HL-60/S4 treated with retinoic acid at 250 ng/mL for 4 days and 3 days (cell line): ENCODE measurements around the gene PDZRN4.
"Not testable (repeated sequence)": the region's sequence is repeated elsewhere in the genome, so short reads cannot be mapped to it uniquely, and the experiment has no call there.

Experiments
- in situ Hi-C: fragments of 300-500 bp; cut with MboI; formaldehyde crosslinking; loops from 2 replicates; pipeline ENCODE4 v1.7.0; 2022; ENCODE audit warnings: low sequenced_read_pairs

PDZRN4 gene

DNA sequence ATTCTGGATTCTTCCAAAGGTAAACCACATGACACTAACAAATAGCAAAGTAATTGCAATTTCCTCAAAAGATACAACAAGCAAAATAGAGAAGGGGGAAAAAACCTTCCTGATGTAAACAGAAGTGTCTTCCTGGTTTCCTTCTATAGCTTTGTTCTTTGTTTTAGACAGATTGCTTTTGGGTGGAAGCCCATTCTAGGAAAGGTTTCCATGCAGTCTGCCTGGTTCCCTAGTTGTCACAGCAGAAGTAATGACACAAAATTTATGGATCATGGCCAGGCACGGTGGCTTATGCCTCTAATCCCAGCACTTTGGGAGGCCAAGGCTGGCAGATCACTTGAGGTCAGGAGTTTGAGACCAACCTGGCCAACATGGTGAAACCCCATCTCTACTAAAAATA is 359.0 kb downstream of the PDZRN4 start:
- in situ Hi-C loops = not testable (repeated sequence)

DNA sequence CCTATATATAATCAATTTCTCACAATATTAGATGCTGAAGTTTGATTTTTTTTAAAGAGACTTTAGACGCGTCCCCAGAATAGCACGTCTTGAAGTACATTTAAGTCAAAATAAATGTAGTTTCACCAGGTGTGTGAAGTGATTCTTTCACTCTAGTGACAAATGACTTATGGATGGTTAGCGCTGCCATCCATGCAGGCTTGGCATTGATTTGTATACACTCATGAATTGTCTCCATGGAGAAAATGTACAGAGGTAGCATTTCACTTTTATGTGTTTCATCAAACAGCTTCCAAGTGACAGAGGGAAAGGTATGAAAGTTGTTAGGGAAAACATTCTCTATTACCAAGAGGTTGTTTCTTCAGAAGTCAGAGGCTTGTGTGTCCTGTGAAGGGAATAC is 360.8 kb downstream of the PDZRN4 start:
- in situ Hi-C loops = no loop called here

DNA sequence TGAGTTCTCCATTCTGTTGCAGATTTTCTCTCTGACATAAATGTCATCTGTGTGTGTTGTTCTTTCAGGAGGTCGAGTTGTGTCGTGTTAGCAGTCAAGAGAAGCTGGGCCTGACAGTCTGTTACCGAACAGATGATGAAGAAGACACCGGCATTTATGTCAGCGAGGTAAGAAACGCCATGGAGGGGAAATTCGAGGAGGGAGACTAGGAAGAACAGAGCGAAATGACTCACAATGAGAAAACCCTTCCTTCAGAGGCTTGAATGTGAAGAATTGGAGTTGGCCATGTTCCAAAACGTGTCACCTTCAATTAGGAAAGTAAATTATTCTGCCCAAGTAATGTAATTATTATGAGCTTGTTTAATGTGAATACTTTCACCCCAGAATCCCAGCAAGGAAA is 364.5 kb downstream of the PDZRN4 start:
- in situ Hi-C loops = no loop called here

DNA sequence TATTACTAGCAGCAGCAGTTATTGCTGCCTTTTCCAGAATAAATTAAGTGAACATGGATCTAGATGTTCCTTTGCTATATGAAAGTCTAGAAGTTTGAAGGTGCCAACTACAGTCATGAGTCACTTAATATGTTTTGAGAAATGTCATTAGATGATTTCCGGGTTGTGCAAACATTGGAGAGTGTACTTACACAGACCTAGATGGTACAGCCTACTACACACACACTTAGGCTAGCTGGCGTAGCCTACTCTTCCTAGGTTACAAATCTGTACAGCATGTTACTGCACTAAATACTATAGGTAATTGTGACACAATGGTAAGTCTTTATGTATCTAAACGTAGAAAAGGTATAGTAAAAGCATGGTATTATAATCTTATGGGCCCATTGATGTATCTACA is 368.1 kb downstream of the PDZRN4 start:
- in situ Hi-C loops = no loop called here

DNA sequence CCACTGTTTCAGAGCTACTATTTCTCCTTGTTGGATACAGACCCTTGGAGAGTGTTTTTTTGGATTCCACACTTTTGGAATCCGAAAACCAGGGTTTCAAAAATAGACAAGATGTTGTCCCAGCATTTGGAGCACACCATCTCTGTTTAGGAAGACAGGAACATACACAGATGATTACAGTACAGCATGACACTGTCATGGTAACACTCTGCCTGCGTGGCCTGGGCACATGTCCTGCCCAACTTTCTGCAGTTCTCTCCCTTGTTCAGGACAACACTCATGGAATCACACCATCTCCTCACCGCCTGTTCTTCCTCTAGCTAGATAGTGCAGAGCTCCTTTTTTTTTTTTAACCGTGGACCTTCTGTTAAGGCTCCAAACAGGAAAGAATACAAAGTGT is 369.2 kb downstream of the PDZRN4 start:
- in situ Hi-C loops = no loop called here

DNA sequence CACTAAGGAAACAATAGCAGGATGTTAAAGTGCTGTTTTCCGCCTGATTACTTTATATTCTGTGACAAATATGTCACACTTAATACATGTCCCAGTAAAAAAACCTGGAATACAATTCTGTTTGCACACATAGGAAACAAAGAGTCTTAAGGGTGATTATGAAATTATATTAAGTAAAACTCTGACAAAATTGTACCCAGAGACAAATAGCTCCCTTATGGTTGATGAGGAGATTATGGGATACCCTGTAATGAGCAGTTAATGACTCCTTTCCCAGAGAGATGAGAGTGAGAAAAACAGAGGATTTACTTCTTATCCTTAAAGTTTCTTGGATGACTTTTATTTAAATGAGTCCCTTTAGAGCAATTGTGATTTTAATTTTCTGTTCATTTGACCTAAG is 370.6 kb downstream of the PDZRN4 start:
- in situ Hi-C loops = no loop called here

DNA sequence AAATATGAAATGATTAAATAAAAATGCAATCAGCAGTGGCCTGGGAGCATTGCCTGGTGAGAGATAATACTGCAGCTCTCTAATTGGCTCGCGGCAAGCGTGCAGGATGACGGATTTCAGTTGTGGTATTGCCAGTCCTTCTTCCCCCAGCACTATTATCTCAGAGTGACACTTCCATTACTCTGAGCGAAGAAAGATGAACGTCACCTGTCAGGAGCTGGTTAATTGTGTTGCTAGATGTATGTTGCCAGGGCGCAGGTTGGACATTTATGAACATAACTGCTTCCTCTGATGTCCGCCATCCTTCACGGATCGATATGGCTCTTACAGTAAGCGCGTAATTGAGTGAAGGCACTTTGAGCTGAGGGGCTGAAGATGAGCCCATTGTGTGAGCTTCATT is 374.9 kb downstream of the PDZRN4 start:
- in situ Hi-C loops = no loop called here

DNA sequence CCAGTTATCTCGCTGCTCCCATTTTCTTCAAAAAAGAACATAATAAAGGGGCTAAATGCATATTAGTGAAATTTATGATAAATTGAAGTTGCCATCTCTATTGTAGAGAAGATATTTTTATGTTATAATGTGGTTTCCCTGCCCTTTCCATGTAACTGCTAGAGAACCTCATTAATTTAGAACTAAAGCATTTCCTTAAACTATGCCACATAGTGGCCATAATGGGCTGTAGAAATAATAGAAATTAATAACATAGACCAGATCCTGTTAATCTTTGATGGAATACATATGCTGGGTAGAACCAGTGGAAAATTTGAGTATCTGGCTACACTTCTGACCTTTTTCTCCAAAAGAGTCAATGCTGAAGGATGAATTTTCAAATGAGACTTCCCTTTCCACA is 376.7 kb downstream of the PDZRN4 start:
- in situ Hi-C loops = no loop called here

DNA sequence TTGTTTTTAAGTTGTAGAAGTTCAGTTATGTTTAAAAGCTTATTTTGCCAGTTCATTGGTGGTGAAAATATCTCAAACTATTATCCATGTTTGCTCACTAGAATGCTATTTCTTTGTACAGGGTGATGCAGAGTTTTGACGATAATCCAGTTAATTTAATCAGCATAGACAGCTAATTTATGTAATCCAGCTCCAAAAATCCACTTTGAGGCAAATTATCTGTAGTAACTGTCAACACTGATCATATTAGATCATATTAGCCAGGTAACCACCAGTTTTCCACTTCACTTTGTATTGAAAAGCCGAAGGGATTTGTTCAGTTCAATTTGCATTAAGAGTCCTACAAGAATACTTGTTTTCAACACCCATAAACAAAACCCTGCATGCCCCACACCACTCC is 378.6 kb downstream of the PDZRN4 start:
- in situ Hi-C loops = no loop called here

DNA sequence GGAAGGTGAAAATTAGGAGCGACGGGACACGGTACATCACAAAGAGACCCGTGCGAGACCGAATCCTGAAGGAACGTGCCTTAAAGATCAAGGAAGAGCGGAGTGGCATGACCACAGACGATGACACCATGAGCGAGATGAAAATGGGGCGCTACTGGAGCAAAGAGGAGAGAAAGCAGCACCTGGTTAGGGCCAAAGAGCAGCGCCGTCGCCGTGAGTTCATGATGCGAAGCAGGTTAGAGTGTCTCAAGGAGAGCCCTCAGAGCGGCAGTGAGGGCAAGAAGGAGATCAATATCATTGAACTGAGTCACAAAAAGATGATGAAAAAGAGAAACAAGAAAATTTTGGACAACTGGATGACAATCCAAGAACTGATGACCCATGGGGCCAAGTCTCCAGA is 385.3 kb downstream of the PDZRN4 start:
- in situ Hi-C loops = no loop called here

DNA sequence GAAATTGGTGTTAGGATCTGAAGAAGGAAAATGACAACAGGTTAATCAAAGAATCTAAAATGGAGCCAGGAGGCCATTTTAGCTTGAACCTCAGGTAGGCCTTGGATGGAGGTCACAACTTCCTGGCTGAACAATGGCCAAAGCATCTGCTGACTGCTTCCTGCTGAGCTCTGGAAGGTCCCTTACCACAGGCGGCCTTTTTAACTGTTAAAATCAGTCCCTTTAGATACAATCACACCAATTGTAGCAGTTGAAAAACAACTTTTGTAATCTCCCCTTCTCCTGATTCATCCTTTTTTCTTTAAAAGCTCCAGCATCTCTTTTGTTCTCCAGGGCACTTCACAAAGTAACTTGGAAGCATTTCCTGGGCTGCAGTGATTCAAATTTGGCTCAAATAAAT is 388.8 kb downstream of the PDZRN4 start:
- in situ Hi-C loops = no loop called here

DNA sequence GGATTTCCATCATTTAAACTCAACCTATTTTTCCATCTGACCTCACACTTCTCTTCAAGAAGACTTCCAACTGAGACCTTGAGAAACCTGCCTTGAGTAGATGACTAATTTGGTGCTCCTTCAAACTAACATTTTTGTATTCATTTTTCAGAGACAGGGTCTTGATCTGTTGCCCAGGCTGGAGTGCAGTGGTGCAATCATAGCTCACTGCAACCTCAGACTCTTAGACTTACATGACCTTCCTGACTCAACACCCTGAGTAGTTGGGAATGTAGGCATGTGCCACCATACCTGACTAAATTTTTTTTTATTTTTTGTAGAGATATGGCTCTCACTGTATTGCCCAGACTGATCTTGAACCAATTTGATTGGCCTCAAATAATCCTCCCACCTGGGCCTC is 389.9 kb downstream of the PDZRN4 start:
- in situ Hi-C loops = no loop called here

DNA sequence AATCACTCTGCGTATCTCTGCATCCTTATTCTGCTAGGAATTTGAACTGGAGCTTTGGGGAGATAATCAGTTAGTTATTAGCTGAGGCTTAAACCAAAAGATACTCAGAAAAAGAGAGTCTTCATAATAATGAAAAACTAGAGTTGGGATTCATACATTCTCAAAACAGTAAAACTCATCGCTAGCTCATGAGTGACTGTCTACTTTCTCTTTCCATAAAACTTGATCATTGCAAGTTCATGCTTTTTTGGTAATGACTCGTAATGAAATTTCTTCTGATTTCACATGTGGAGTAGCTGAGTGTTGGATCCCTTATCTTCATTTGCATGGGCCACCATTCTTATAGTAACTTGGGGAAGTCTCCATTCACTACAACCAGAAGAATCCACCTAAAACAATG is 397.7 kb downstream of the PDZRN4 start:
- in situ Hi-C loops = no loop called here

DNA sequence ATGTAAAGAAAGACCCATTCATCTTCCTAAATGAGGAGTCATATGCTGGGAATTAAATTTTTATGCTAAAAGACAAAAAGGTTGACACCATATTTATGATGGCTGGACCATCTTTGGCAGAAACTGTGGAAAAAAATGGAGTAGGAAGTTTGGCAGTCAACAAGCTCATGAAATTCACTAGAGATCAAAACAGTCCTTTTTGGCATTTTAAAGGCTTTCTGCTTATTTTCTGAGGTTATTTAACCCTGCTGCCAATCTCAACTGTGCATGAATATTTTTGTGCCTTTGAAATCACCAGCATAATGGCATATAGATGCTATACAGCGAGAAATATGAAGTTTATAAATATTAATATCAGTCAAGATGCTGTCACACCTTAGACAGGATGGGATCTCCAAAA is 399.5 kb downstream of the PDZRN4 start:
- in situ Hi-C loops = no loop called here

DNA sequence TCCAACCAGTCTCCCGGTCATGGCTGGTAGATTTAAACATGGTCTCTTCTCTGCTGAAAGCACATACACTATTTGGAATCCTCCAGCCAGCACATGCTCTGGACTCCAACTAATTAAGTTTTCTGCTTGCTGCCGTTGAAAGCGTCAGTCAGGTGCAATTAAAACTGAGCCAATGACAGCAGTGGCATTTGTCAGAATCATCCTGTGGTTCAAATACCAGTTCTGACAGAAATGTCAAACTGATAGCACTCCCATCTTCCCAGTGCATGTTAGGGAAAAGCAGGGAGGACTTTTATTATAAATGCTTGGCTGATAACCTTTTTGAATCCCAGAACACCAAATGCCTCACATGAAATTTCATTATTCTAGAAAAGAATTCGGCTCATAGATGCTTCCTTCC is 401.8 kb downstream of the PDZRN4 start:
- in situ Hi-C loops = no loop called here

DNA sequence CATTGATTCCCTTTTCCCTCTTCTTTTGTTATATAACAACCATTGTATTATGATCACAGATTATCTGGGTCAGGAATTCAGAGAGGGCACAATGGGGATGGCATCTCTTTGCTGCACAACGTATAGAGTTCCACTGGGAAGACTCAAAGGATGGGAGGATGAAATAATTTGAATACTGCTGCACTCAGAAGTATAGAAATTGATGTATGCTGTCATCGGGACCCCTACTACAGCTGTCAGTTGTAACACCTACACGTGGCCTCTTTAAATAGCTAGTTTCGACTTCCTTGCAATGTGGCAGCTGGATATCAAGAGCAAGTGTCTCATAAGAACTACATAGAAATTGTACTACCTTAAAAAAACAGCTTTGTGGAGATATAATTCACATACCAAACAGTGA is 408.1 kb downstream of the PDZRN4 start:
- in situ Hi-C loops = no loop called here

DNA sequence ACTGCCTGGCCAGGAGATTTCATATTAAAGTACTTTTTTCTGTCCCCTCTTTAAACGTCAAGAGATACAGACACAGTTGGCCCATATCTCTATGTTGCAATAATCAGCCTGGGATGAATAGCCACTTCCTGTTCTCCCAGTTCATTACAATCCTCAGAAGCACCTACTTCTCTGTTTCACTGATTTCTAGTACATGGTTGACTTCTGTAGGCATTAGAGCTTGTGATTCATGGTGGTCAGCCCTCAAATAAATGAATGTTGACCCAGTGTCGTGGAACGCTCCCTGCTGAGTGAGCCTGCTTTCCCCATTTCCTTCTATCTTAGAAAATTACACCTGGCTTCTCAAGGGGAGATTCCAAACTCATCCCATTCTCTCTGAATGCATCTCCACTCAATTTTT is 416.7 kb downstream of the PDZRN4 start:
- in situ Hi-C loops = no loop called here

DNA sequence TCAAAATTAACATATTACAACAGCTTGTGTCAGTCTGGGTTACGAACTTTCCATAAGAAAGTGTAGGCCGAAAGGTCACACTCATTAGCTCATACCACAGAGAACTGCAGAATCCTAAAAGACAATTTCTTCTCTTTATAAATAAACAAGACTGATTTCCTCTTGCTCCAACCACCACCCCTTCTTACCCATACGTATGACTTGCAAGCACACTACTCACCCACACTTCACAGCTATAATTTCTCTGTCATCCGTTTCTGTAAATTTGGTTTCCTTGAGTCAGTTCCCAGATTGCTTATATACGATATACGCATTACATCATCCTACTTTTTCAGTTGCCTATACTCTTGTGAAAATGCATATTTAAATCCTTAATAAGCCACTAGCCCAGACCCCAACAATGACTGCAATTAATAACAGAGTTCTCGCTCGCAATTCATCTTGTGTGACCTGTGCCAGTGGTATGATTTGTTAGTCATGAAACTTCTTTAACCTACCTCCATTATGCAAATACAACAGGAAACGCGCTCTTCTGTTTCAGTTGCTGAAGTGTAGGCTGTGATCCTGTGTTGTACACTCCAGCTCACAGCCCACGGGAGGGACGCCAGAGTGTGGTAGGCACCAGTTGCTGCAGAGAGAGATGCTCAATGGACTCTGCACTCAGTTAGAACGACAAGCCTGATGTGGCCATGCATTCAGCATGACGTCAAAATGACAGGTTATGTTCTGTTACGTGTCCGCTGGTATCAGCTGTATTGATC is 417.6 kb downstream of the PDZRN4 start:
- in situ Hi-C loops = no loop called here

DNA sequence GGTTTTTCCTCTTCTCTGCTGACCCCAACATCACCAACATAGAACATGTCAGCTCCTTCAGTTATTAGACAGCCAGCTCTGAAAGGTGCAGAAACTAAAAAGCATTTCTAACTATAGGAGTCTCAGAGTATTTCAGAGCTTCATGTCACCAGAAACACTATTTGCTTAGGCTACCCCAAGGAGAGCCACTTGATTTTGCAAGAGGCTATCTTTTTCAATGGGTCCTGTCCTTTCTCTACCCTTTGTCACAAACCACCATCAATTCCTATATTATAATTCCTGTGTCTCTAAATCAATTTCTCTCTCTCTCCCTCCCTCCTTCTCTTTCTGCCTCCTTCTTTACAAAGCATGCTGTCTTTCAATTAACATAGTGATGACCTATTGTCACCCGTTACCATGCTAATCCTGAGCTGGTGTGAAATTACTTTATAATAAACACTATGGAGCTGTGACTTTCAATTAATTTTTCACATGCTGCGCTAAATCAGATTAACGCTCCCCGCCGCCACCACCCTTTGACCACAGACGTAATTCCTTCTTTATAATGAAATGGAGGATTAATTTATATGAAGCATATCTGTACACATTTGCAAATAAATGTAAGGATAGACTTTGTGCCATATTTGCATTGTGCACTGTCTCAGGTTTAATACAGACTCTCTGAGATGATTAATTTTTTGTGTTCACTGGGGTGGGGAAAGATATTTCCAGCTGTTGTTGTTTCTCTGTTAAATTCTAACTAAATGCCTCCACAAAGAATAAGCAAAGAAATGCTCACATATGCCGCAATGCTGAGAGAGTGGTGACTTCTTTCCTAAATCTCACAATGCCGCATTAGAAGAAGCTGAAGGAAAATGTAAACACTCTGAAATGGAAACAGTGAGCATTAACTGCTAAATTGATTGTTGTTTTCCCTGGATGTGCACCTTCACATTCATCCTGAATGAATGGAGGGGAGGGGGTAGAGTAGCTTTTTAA is 418.6 kb downstream of the PDZRN4 start:
- in situ Hi-C loops = no loop called here

DNA sequence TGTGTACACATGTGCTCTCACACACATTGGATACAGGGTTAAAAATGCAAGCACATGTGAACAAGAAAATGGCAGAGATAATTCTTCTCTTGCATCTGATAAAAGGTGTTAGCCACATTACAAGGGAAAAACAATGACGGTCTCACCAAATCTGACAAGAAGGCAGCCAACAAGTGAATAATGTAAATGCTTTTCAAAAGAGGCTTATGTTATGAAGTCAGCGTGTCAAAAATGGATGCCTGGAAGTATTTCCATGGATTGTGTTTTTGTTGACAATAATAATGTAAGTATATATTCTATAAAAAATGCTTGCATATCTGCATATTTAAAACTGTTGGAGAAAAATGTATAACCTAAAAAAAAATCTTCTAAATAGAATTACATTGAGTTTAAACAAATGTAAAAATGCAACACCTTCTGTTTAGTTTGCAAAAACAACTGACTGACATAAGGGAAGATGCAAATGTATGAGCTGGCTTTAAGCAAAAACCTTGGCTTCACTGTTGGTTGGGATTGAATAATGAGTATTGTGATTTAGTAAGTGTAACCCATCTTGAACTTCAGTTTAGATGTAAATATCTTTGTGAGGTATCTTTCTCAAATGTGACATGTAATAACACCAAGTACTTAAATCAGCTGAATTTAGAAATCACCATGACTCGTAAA is 424.9 kb downstream of the PDZRN4 start:
- in situ Hi-C loops = no loop called here

DNA sequence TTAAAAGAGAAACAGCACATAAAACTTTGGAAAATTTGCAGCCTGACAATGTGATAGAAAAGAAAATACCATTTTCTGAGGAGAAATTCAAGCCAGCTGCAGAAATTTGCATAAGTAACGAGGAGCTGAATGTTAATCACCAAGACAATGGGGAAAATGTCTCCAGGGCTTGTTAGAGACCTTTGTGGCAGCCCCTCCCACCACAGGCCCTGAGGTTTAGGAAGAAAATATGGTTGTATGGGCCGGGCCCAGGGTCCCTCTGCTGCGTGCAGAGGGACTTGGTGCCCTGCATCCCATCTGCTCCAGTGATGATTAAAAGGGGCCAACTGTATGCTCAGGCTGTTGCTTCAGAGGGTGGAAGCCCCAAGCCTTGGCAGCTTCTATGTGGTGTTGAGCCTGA is 427.1 kb downstream of the PDZRN4 start:
- in situ Hi-C loops = not testable (repeated sequence)

DNA sequence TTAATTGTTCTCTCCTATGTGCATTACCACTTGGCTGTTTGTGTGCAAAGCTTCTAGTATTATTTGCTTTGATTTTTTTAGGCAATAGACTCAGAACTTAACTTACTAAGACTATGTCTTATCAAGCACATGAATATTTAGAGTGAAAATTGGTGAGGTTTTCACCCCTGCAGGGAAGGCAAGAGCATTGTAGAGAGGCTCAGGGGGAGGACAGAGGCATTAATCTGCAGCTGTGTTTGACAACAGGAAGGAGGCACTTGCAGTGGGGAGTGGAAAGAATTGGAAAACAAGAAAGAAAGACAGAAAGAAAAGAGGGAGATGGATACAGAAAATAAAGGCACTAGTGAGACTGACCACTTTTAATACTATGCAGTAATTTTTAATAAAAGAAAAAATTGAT is 431.6 kb downstream of the PDZRN4 start:
- in situ Hi-C loops = no loop called here
